C1 segment of cervical spinal cord (tissue), 14 donors: Measurements from ENCODE around the gene FNIP2.

ENCODE experiments used
- DNase-seq, 14 donors: peaks; one replicate each; lab custom pipeline; 2025; lab: John Stamatoyannopoulos, UW

FNIP2 gene

DNA sequence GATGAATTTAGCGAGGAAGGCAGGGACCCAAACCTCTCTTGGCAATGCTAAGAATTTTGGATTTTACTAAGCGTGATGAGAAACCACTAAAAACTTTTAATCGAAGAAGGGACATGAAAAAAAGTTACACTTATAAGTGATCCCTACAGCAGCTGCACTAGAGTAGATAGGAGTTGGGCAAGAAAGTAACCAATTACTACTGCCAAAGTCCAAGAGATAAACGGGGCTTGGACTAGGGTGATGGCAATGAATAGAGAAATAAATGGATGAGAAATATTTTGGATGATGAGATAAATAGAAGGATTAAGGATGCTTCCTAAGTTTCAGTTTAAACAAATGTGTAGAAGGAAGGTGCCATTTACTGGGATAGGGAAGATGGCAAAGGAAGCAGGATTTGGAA, 6.3 kb upstream of the FNIP2 start:
- DNase-seq, result no peak

DNA sequence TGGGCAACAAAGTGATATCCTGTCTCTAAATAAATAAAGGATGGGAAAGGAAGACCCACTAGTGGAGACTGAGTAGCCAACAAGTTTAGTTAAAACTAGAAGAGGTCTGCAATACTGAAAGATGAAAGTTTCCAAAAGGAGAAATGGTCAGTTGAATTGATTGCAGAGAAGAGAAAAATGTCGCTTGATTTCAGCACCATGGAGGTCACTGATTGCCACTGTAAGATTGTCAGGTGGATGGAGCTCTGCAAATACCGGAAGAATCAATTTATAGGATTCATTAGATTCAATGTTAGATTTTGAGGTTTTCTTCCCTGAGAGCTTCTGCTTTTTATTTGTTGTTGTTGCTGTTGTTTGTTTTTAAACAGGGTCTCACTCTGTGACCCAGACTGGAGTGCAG, 5.4 kb upstream of the FNIP2 start:
- no peak for DNase-seq

DNA sequence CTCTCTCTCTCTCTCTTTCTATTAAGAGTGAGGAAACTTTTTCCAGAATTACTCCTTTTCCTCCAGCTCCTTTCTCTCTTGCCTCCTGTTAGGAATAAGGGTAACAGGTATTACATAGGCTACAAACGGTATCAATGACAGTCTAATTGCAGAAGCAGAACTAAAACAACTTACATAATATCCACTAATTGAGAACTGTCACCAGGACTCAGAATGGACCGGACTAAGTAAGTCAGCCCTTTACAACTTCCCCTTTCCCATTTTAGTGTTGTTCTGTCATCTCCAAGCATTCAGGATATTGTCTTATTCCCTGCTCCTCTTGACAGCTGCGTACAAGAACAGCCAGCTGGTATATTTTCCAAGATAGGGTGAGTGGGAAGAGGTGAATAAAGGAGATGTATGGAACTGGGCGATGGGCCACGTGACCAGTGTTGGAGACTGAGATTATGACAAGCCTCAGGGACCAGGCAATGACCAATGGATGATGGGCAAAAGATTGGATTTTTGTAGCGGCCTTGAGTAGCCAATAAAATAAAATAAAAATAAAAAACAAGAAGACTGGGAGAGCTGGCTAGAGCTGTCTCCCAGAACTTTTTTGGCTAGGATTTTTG, 2.3 kb upstream of the FNIP2 start:
- no peak for DNase-seq

DNA sequence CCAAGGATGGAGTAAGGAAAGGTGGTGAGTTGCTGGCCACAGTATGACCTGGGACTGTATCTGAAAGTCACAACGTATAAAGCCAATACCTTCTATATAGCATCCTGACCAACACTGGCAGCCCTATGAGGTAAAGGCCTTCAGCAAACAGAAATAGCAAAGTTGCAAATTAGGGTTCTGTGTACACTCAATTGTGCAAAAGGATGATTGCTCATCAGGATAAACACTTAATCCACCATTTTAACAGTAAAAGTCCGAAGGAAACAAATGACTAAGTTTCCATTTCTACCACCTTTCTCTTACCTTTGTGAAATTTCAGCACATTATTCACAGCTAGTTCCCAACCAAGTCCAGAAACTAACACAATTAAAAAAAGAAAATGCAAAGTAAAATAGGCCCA, 1.4 kb upstream of the FNIP2 start:
- no peak for DNase-seq

DNA sequence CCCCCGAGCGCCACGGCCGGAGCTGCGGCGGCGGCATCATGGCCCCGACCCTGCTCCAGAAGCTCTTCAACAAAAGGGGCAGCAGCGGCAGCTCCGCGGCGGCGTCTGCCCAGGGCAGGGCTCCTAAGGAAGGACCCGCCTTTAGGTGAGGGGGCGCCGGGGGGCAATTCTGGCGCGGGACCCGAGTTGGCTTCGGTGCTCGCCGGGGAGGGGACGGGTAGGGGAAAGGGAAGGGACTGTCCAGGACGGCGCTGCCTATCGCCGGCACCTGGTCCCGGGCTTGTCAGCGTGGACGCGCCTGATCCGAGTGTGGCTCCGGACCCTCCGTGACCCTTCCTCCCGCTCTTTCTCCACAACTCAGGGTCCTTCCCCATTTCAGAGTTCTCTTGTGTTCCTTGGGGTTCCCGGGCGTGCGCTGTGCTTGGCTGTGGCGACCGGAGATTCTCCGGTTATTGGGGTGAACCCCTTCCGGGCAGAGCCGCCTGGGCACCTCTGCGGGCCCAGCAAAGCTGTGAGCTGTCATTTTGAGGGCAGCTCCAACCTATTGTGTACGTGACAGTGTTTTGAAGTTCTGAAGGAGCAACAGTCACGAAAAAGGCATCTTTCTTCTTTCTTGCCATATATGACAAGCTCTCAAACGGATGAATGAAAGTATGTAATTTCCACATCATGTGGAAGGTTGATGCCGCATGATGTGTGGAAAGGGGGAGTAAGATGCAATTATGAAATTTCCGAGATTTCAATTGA, 522 bp downstream of the FNIP2 start:
- peak in 11 of 14 donors; percentile 52 to 79 (median 61) for DNase-seq

DNA sequence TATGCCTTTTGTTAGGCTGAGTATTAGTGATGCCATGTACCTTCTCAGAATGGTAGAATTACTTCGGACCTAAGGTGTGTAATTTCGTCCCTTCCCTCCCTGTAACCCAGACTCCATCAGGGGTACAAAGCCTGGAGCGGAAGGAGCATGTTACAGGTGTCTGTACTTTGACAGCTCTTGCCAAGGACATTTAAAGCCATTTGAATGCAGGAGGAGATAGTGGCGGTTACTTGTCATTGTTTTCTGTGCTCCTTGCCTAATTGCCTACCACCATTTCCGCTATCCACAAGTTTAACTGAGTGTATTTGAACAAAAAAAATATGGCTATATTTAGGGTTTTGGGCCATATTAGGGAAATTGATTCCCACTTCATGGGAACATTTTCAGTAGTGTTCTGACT, 1.8 kb downstream of the FNIP2 start:
- no peak for DNase-seq

DNA sequence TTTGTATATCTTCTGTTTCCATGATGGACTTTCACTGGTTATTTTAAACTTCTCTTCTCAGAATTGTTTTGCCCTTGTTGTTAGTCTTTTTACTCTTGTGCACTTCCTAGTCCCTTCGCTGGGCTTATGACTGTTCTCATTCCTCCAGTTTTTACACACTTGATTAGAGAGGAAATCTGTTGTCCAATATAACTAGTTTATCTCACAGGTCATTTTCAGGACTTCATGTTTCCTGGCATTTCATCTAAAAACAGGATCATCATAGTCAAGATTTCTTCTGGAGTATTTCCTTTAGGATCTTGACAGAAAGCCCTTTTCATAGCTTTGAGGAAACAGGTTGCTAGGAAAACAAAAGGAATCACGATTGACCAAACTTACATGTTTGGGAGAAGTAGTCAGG, 3.0 kb downstream of the FNIP2 start:
- no peak for DNase-seq

DNA sequence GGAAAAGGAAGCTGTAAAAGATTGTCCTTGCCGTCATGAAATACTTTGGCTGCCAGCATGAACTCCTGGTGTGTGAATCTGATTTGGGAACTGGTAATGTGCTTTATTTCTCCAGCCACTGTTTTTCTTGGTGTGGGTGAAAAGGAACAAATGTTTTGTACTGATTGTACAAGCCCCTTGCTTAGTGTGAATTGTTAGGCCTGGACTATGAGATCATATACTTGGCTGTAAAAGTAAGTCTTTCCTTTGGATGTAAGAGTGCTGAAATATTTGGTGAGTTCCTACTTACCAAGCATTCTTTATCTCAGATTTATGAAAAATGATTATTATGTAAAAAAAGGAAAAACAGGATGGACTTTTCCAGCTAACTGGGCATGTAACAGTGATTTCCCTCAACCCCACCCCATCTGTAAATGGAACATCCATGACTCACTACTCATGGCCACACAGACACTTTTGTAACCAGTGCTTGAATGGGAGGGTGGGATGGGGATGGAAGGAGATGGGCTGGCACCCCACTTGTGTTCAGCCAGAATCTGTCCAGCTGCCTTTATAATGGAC, 6.3 kb downstream of the FNIP2 start:
- DNase-seq, result peak in 7 of 14 donors; percentile 16 to 45 (median 33)

DNA sequence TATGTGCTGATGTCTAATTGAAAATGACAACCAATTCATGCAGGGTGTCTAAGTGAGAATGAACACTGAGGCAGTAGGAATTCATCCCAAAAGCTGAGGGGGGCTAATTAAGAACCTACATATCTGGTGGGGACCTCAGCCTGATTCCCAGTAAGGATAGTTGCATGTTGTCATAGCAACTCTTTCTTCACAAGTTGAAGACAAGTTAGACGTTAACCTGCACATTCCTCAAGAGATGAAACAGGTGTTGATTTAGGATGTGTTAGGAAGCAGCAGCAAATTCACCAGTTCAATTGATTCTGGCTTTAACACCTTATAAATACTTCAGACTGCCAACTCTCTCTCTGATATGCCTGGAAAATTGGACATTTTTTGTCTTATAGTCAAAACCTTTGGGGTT, 7.3 kb downstream of the FNIP2 start:
- DNase-seq, result no peak

DNA sequence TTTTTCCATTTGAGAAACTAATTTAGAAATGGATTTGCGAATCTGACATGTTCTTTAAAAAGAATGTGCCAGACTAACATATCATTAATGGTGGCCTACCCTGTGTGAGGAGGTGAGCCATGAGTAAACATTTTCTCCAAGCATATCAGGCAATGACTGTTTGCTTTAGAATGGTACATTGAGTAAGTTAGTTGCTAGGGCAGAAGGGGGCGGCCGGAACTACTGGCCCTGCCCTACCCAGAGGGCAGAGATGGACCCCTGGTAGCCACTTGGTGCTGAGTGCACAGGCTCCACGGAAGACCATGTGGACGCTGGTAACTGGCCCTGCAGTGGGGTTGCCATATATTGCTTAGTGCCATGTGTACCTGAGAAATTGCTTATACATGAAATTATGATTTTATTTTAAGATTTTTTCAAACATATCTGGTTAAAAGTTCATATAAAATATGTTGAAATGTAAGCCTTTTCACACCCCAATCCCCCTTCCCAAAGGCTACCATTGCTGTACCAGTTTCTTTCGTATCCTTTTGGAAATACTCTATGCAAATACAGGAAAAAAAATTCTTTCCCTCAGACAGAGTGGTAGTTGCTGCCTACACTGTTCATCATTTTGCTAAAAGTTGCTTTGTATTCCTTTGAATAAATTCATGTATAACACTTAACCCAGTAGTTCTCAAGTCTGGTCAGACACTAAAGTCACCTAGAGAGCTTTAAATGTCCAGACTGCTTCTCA, 8.8 kb downstream of the FNIP2 start:
- no peak for DNase-seq

DNA sequence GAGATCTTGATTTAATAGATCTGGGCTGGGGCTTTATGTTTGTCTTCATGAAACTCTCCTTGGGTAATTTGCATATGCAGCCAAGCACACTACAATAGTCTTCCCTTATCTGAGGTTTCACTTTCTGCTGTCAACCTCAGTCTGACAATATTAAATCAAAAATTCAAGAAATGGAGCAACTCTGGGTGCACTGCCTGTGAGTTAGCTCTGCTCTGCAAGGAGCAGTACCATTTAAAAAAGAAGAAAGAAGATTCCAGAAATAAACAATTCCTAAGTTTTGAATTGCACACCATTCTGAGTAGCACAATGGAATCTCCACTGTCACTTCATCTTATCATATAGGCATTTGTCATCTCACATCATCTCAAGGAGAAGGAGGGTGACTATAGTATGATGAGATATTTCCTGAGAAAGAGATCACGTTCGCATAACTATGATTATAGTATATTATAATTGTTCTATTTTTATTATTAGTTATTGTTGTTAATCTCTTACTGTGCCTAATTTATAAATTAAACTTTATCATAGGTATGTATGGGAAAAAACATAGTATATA, 9.4 kb downstream of the FNIP2 start:
- no peak for DNase-seq

DNA sequence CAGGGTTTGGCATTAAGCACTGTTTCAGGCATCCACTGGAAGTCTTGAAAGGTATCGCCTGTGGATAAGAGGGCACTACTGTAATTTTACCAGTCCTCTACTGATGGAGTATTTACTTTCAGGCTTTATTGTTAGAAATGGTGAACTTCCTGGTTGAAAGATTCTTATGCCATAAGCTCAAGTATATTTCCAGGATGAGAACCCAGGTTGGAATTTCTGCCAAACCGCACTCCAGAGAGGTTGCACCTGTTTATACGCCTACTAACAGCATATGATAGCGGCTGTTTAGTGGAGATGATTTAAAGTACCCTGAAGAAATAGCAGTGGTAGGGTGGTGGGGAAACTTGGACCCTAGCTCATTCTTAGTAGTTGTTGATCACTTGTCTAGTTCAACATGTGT, 9.9 kb downstream of the FNIP2 start:
- DNase-seq, result no peak

DNA sequence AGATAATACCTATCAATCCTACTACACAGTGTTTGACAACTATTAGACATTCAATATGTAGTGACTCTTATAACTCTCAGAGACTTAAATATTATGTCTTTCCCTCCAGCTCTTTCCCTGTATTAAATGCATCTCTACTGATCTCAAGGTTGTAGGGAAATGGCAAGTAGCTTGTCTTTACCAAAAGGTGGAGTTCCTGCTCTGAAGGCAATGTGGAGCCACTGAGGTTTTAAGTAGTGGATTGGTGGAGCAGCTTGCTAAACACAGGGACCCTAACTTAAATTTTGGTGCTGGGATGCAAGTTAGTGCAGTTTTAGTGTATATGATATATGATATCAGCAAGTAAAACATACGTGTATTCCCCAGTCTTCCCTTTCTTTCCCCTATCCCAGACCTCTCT, 13.1 kb downstream of the FNIP2 start:
- DNase-seq, result no peak

DNA sequence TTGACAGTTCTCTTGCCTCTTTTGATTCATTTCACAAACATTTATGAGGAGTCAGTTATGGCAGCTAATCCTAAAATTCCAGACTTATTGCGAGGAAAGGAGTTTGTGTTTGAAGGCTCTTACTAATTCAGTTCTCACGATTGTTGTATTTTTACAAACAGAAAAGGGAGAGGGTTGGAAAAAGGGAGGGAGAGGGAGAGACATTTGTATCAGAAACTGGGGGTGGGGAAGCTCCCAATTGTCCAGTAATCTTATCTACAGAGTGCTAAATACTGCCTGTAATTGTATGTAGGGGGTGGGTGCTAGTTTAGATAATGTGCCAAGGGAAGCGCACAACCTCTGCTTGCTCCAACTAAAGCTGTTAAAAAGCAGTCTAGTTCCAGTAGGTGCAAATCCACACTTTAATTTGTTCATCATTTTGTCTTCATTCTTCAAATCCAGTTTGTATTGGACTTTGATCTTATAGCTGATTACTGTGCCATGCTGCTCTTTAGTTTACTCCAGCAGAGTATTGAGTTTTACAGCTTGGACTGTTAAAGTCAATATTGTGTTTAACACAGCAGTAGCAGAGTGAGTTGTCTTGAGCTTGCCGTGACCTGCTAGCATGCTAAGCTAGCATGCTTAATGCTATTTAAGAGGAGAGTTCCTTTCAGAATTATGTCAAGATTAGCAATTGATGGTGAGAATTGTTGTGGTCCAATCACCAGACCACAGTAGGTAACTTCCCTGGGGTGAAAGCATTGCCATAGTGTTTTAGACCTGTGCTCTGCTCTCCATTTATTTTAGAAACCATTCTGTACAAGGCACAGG, 13.9 kb downstream of the FNIP2 start:
- no peak for DNase-seq

DNA sequence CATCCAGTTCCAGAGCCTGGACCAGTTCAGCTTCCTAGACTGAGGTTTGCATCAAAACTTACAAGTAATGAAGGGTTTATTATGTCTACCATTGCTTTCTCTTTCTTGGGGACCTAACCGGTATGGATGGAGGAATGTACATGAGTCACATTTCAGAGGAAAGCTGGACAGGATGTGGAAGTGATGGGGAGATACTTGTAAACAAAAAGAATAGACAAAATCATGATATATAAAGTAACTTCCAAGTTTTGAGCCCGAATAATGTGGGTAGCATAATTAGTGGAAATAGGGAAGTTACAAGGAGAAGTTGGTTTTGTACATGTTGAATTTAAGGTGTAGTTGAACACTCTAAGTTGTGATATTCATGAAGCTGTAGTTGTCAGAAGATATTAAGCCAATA, 15.0 kb downstream of the FNIP2 start:
- DNase-seq, result no peak

DNA sequence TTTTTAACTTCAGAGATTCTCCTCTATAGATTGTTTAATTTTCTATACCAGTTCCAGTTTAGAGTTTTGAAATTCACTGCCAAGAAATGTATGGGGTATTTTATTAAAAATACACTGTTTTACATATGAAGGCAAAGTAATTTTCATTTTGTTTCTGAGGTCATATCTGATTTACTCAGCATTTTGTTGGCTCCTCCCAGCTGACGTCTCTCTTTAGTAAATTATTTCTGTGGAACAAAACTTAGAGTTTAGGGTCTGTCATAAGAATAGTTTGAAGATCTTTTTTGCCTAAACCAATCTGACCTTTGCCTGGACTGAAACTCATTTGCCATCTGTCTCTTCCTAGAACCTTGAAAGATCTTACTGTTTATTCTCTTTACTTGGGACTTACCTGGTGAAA, 16.9 kb downstream of the FNIP2 start:
- DNase-seq, result no peak

DNA sequence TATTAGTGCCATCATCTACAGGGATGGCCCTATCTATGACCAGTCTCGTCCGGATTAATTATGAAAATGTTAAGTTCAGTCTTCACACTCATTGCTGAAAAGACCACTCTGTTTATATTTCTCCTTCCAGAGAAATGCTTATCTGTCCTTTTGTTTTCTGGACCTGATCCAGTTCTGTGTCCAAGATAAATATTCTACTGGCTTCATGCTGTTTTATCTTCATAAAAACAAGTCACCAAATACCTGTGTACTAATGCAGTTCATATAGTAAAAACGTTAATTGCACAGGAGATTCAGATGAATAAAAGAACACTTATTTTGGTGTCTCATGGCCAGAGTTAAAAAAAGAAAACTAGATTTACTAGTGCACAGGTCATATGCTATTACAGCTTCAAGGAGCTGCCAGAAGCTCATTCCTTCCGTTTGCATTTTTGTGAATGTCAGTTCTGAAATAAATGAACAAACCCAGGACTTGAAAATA, 17.3 kb downstream of the FNIP2 start:
- peak in 1 of 14 donors; percentile 21 for DNase-seq

DNA sequence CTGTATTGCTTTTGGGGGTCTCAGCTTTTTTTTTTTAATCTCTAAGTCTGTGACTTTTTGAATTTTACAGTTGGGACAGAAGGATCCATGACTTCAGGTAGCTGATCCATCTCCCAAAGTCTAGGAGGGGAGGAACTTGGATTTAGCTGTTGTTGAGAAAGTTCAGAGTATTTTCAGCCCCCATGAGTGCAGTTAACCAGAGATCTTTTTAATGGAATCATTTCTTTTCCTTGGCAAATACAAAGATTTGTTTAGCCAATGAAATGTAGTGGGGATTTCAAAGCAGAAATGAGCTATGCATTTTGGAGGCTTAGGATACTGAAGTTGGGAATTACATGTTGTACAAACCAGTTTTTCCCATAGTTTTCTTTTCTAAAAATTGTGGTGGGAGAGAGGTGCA, 18.1 kb downstream of the FNIP2 start:
- DNase-seq, result no peak

DNA sequence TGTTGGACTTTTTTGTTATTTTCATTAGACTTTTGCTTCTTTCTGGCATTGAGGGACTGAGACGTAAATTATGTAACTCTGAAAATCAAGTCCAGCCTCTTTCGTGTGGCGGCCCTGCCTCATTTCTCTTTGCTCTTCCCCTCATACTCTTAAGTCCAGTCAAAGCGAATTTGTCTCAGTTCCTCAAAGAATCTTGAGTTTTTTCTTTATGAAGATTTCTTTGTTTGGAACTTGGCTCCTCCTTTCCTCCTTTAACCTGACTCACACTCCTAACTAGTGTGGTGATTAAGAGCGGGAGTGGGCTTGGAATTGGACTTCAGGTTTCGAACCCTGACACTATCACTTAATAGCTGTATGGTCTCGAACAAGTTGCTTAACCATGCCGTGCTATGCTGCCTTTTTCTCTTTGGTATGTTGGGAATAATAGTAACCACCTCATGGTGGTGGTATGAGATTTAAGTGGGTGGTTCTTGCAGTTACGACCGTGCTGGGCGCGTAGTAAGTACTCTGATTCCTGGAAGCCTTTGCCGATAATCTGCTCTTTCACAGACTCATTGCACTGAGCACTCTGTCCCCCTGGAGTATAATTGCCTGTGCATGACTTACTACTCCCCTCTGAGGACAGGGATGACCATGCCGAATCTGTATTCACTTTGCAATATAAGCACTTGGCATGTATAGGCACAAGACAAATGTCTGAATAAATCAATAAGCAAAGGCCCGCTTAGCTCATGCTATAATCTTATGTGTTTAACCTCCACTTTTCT, 19.1 kb downstream of the FNIP2 start:
- no peak for DNase-seq

DNA sequence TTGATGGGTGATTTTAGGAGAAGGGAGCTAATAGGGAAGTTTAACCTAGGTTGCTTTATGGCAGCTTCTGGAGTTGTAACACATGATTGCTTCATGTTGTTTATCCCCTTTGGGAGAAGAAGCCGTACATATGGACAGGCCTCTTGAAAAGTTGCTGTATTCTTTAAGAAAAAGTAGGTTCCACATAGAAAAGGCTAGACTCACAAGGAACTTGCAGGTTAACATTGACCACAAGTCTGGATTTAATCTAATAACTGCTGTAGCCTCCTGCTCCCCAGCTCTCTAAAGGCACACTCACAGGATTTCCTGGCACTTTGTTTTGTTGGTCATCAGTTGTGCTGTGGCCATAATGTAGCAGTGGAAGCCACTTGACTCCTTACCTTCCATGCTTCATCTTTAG, 19.7 kb downstream of the FNIP2 start:
- no peak for DNase-seq

DNA sequence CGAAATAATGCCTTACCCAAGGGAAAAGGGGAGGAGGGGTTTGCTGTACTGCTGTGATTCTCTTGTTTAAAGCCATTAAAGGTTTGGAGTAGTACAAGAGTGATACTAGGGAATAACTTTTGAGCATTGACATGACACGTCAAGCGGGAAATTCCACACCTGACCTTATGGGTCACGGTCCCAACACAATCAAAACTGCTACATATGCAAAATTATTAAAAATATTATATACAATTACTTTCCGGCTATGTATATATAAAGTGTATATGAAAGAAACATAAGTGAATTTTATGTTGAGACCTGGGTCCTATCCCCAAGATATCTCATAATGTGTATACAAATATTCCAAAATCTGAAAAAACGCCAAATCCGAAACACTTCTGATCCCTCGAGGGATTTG, 21.0 kb downstream of the FNIP2 start:
- DNase-seq, result no peak
